Fibroblast of lung (primary cell): ENCODE results near the gene ABLIM3. TPM values are rescaled to one million over a fixed set of nuclear protein-coding genes. Genes with fewer than 3 reads are reported as not detected.
A peak's percentile ranks its signal among the peaks of the same experiment; 100 is the strongest.

ENCODE experiments used
- DNase-seq, 2 donors: peaks; one replicate each; pipeline versions ENCODE4 v3.0.0 to v3.0.0-alpha.2; 2010; ENCODE audit warnings: low read depth in 2 of 2
- H2AFZ ChIP-seq: 2 replicates; pipeline ENCODE4 v1.5.1; 2012; ENCODE audit warnings: low read length, control low read depth, inconsistent platforms
- H3K27ac ChIP-seq: 2 replicates; pipeline ENCODE4 v1.5.1; 2011; ENCODE audit warnings: low read length, control low read depth; ENCODE audit not compliant: insufficient read depth
- H3K27me3 ChIP-seq: 2 replicates; pipeline ENCODE4 v1.5.1; 2011; ENCODE audit warnings: mild to moderate bottlenecking, low read length; ENCODE audit not compliant: control insufficient read depth, insufficient read depth
- H3K36me3 ChIP-seq: 2 replicates; pipeline ENCODE4 v1.5.1; 2011; ENCODE audit warnings: low read length; ENCODE audit not compliant: control insufficient read depth, insufficient read depth
- H3K4me1 ChIP-seq: 2 replicates; pipeline ENCODE4 v1.5.1; 2011; ENCODE audit warnings: low read length; ENCODE audit not compliant: control insufficient read depth, insufficient read depth; ENCODE audit errors: extremely low read depth
- H3K4me2 ChIP-seq: 2 replicates; pipeline ENCODE4 v1.5.1; 2011; ENCODE audit warnings: low read length, control low read depth; ENCODE audit not compliant: insufficient read depth; ENCODE audit errors: extremely low read depth
- H3K4me3 ChIP-seq, 4 experiments: fragments of 200-600 bp in 1 of 4; sonication (generic) in 1 of 4; replicated peaks in 1 of 4; 2 replicates each; pipeline ENCODE4 v1.5.1; 2011 to 2016; ENCODE audit warnings: low read length in 4 of 4, low read depth in 3 of 4, mild to moderate bottlenecking in 3 of 4, control low read depth in 2 of 4, inconsistent platforms in 1 of 4, mixed read lengths in 1 of 4; ENCODE audit not compliant: insufficient read depth in 1 of 4; ENCODE audit errors: control extremely low read depth in 1 of 4
- H3K79me2 ChIP-seq: 2 replicates; pipeline ENCODE4 v1.5.1; 2012; ENCODE audit warnings: mild to moderate bottlenecking, low read length, inconsistent platforms; ENCODE audit not compliant: control insufficient read depth, insufficient read depth
- H3K9ac ChIP-seq: 2 replicates; pipeline ENCODE4 v1.5.1; 2011; ENCODE audit warnings: mild to moderate bottlenecking, low read length, control low read depth; ENCODE audit not compliant: insufficient read depth
- H3K9me3 ChIP-seq: 2 replicates; pipeline ENCODE4 v1.5.1; 2012; ENCODE audit warnings: low read depth, low read length; ENCODE audit not compliant: control insufficient read depth, insufficient read depth
- H4K20me1 ChIP-seq: 2 replicates; pipeline ENCODE4 v1.5.1; 2011; ENCODE audit warnings: low read length; ENCODE audit not compliant: control insufficient read depth, insufficient read depth; ENCODE audit errors: extremely low read depth
- CTCF ChIP-seq, 2 donors: IDR thresholded peaks in 1 of 2; conservative IDR thresholded peaks in 1 of 2; 1 replicate in 1 of 2; 2 replicates in 1 of 2; pipeline ENCODE4 v1.5.1; 2011 to 2012; ENCODE audit warnings: low read length in 2 of 2, control low read depth in 1 of 2, inconsistent platforms in 1 of 2, low read depth in 1 of 2, mild to moderate bottlenecking in 1 of 2
- EZH2 ChIP-seq: IDR thresholded peaks from 2 replicates; pipeline ENCODE4 v1.5.1; 2012; ENCODE audit warnings: low read length, control low read depth, mild to moderate bottlenecking; ENCODE audit errors: missing control alignments
- polyA plus RNA-seq, 2 donors: library from polyadenylated mRNA; depleted of rRNA in 1 of 2; stranded (reverse) in 1 of 2; unstranded in 1 of 2; fragments of >200 nt; gene quantifications; 2 replicates each; pipeline ENCODE4 v1.2.1, GENCODE V29; 2011 to 2012; ENCODE audit warnings: missing spikeins in 1 of 2
- total RNA-seq: library from RNA; depleted of rRNA; stranded (reverse); fragments of >200 nt; gene quantifications from 2 replicates; pipeline ENCODE4 v1.2.1, GENCODE V29; 2014

Gene ABLIM3
- total and polyA plus RNA-seq, 2 donors (not counting 1 experiment from before 2014, with no cell fraction given), result 48.1 to 49.9 TPM

GRCh38 chr5:149123211-149123610 lies 18.1 kb upstream of the ABLIM3 start:
- Histone ChIP-seq H3K9me3 (no peaks in the 10 kb centered on the region), H3K27ac (no peak overlapping the region), H3K27me3 (no peaks in the 10 kb centered on the region), H2AFZ (no peak overlapping the region), H3K36me3 (no peaks in the 10 kb centered on the region), H3K79me2 (no peaks in the 10 kb centered on the region), H4K20me1 (no peaks in the 10 kb centered on the region), H3K4me3 (no peak overlapping the region), H3K4me1 (peaks cover 2% of the 10 kb centered on the region), H3K4me2 (no peak overlapping the region), H3K9ac (no peak overlapping the region)
- TF ChIP-seq EZH2 (no peak), CTCF (conservative IDR thresholded peaks at IDR 0.05 in 1 of 2, IDR thresholded peaks at IDR 0.05 in 1 of 2; ENCODE audit: low read depth in 1 of 2, low read length in 2 of 2) (no peak)
- no peak for DNase-seq

GRCh38 chr5:149125386-149125891 lies 15.9 kb upstream of the ABLIM3 start:
- DNase-seq, result peak in 1 of 2 donors; percentile 26
- Histone ChIP-seq H4K20me1 (no peaks in the 10 kb centered on the region), H3K9ac (no peak overlapping the region), H3K4me1 (peaks cover 2% of the 10 kb centered on the region), H3K27me3 (no peaks in the 10 kb centered on the region), H3K27ac (no peak overlapping the region), H3K79me2 (no peaks in the 10 kb centered on the region), H3K4me3 (no peak overlapping the region), H3K4me2 (no peak overlapping the region), H3K36me3 (no peaks in the 10 kb centered on the region), H2AFZ (no peak overlapping the region), H3K9me3 (no peaks in the 10 kb centered on the region)
- TF ChIP-seq CTCF (conservative IDR thresholded peaks at IDR 0.05 in 1 of 2, IDR thresholded peaks at IDR 0.05 in 1 of 2; ENCODE audit: low read depth in 1 of 2, low read length in 2 of 2), result no peak
- no peak for TF ChIP-seq EZH2

- Histone ChIP-seq H3K4me3 (no peak overlapping the region), H3K79me2 (no peaks in the 10 kb centered on the region), H3K4me1 (peaks cover 2% of the 10 kb centered on the region), H3K27ac (no peak overlapping the region), H3K9me3 (no peaks in the 10 kb centered on the region), H2AFZ (no peak overlapping the region), H3K27me3 (no peaks in the 10 kb centered on the region), H3K36me3 (no peaks in the 10 kb centered on the region), H4K20me1 (no peaks in the 10 kb centered on the region), H3K9ac (no peak overlapping the region), H3K4me2 (no peak overlapping the region)
- no peak for TF ChIP-seq EZH2
- no peak for TF ChIP-seq CTCF (conservative IDR thresholded peaks at IDR 0.05 in 1 of 2, IDR thresholded peaks at IDR 0.05 in 1 of 2; ENCODE audit: low read depth in 1 of 2, low read length in 2 of 2)
- DNase-seq, result no peak
Measured at GRCh38 chr5:149126906-149127305, 14.4 kb upstream of the ABLIM3 start.
